Measurements from ENCODE around the gene ASAP3. TPM values are rescaled to one million over a fixed set of nuclear protein-coding genes. Genes with fewer than 3 reads are reported as not detected.

Gene ASAP3
- total RNA-seq, 1 donor from 2014 or later, result 33.5 TPM

- Histone ChIP-seq H3K4me3 (ENCODE audit: insufficient read depth, low read depth, low read length) (no peak overlapping the region), H3K27me3 (ENCODE audit: insufficient read depth, low read length) (no peaks in the 10 kb centered on the region), H3K36me3 (ENCODE audit: insufficient read depth, low read length) (no peaks in the 10 kb centered on the region), H4K20me1 (ENCODE audit: insufficient read depth, low read length) (peaks cover 64% of the 10 kb centered on the region), H3K9me3 (ENCODE audit: insufficient read depth, low read depth, low read length) (no peaks in the 10 kb centered on the region), H3K4me2 (ENCODE audit: low read length) (no peak overlapping the region), H3K79me2 (ENCODE audit: insufficient read depth, low read length) (no peaks in the 10 kb centered on the region), H3K27ac (ENCODE audit: low read depth, low read length) (no peak overlapping the region), H3K4me1 (ENCODE audit: insufficient read depth, low read length) (peaks cover 18% of the 10 kb centered on the region), H2AFZ (ENCODE audit: low read depth, low read length) (no peak overlapping the region), H3K9ac (ENCODE audit: low read length) (no peak overlapping the region)
- no peak for FAIRE-seq
- H3K27ac Mint-ChIP-seq (ENCODE audit: unreplicated experiment), result no peak overlapping the region
- no peak for DNase-seq (ENCODE audit: low read depth)
- no peaks in the 10 kb centered on the region for H3K27me3 Mint-ChIP-seq (ENCODE audit: low read depth, unreplicated experiment)
- H3K9me3 Mint-ChIP-seq (ENCODE audit: unreplicated experiment), result no peaks in the 10 kb centered on the region
- H3K4me3 Mint-ChIP-seq (ENCODE audit: unreplicated experiment), result no peak overlapping the region
- H3K4me1 Mint-ChIP-seq (ENCODE audit: low read depth, unreplicated experiment), result peaks cover 40% of the 10 kb centered on the region
- no peak for TF ChIP-seq EZH2 (IDR thresholded peaks at IDR 0.05; ENCODE audit: insufficient read depth, low read length)
- no peak for TF ChIP-seq CTCF (IDR thresholded peaks at IDR 0.05; ENCODE audit: insufficient read depth, low read depth, low read length)
- H3K36me3 Mint-ChIP-seq (ENCODE audit: low read depth, unreplicated experiment), result peaks cover 7% of the 10 kb centered on the region
Observed at GRCh38 chr1:23471473-23472075, 12.4 kb downstream of the ASAP3 start.

GRCh38 chr1:23470282-23471070, 13.5 kb downstream of the ASAP3 start:
- peaks cover 7% of the 10 kb centered on the region for H3K36me3 Mint-ChIP-seq (ENCODE audit: low read depth, unreplicated experiment)
- H3K4me2 ChIP-seq (ENCODE audit: low read length), result peak overlapping the region; percentile 52
- no peak overlapping the region for H3K4me3 Mint-ChIP-seq (ENCODE audit: unreplicated experiment)
- peaks cover 15% of the 10 kb centered on the region for H3K4me1 ChIP-seq (ENCODE audit: insufficient read depth, low read length)
- H3K79me2 ChIP-seq (ENCODE audit: insufficient read depth, low read length), result peaks cover 3% of the 10 kb centered on the region
- TF ChIP-seq CTCF (IDR thresholded peaks at IDR 0.05; ENCODE audit: insufficient read depth, low read depth, low read length) (no peak), EZH2 (IDR thresholded peaks at IDR 0.05; ENCODE audit: insufficient read depth, low read length) (no peak)
- DNase-seq (ENCODE audit: low read depth), result peak; percentile 85
- peaks cover 65% of the 10 kb centered on the region for H4K20me1 ChIP-seq (ENCODE audit: insufficient read depth, low read length)
- no peaks in the 10 kb centered on the region for H3K27me3 Mint-ChIP-seq (ENCODE audit: low read depth, unreplicated experiment)
- FAIRE-seq, result no peak
- no peaks in the 10 kb centered on the region for H3K9me3 Mint-ChIP-seq (ENCODE audit: unreplicated experiment)
- no peak overlapping the region for H3K4me3 ChIP-seq (ENCODE audit: insufficient read depth, low read depth, low read length)
- no peak overlapping the region for H3K27ac Mint-ChIP-seq (ENCODE audit: unreplicated experiment)
- no peak overlapping the region for H2AFZ ChIP-seq (ENCODE audit: low read depth, low read length)
- H3K9ac ChIP-seq (ENCODE audit: low read length), result no peak overlapping the region
- H3K9me3 ChIP-seq (ENCODE audit: insufficient read depth, low read depth, low read length), result no peaks in the 10 kb centered on the region
- peak overlapping the region; percentile 12 for H3K27ac ChIP-seq (ENCODE audit: low read depth, low read length)
- H3K36me3 ChIP-seq (ENCODE audit: insufficient read depth, low read length), result no peaks in the 10 kb centered on the region
- H3K4me1 Mint-ChIP-seq (ENCODE audit: low read depth, unreplicated experiment), result peaks cover 32% of the 10 kb centered on the region
- H3K27me3 ChIP-seq (ENCODE audit: insufficient read depth, low read length), result no peaks in the 10 kb centered on the region
